ENCODE measurements around the gene PLCG2.

- no peak for TF ChIP-seq CTCF (IDR thresholded peaks at IDR 0.05; ENCODE audit: insufficient read depth, low read length, poor library complexity, severe bottlenecking)
- TF ChIP-seq EZH2phosphoT487 (conservative IDR thresholded peaks at IDR 0.05; ENCODE audit: low read length), result no peak
These were observed 49.6 kb upstream of the PLCG2 start for GRCh38 chr16:81729451-81729850.
